OCI-LY7 (cell line): ENCODE results near the gene AHNAK2.

Experiments
- EZH2phosphoT487 ChIP-seq: fragments of 200-600 bp; sonication (generic); IDR thresholded peaks from 2 replicates; pipeline ENCODE4 v1.6.1; 2018; ENCODE audit warnings: low read depth, borderline replicate concordance, mild to moderate bottlenecking, mixed run types, antibody characterized with exemption, low read length, moderate library complexity, mixed read lengths
- TF ChIP-seq, protein P1 (sequence below): fragments of 200-600 bp; sonication (generic); conservative IDR thresholded peaks from 2 replicates; pipeline ENCODE4 v1.5.1; 2014; ENCODE audit warnings: mild to moderate bottlenecking, antibody characterized with exemption, low read length, moderate library complexity, mixed read lengths

DNA sequence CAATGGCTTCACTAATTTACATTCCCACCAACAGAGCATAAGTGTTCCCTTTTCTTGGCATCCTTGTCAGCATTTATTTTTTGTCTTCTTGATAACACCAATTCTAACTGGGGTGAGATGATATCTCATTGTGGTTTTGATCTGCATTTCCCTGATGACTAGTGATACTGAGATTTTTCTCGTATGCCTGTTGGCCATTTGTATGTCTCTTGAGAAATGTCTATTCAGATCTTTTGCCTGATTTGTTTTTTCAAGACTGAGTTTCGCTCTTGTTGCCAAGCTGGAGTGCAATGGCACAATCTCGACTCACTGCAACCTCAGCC, 58.2 kb downstream of the AHNAK2 start:
- TF ChIP-seq, protein P1, sequence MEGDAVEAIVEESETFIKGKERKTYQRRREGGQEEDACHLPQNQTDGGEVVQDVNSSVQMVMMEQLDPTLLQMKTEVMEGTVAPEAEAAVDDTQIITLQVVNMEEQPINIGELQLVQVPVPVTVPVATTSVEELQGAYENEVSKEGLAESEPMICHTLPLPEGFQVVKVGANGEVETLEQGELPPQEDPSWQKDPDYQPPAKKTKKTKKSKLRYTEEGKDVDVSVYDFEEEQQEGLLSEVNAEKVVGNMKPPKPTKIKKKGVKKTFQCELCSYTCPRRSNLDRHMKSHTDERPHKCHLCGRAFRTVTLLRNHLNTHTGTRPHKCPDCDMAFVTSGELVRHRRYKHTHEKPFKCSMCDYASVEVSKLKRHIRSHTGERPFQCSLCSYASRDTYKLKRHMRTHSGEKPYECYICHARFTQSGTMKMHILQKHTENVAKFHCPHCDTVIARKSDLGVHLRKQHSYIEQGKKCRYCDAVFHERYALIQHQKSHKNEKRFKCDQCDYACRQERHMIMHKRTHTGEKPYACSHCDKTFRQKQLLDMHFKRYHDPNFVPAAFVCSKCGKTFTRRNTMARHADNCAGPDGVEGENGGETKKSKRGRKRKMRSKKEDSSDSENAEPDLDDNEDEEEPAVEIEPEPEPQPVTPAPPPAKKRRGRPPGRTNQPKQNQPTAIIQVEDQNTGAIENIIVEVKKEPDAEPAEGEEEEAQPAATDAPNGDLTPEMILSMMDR, result no peak
- TF ChIP-seq EZH2phosphoT487, result no peak
